Spleen (tissue), 7 donors: ENCODE measurements around the gene SLC16A2.

Experiments used
- CTCF ChIP-seq, 11 experiments: fragments of 200-600 bp in 7 of 11; fragments of 450-650 bp in 4 of 11; sonication (generic) in 4 of 11; IDR thresholded peaks in 8 of 11; conservative IDR thresholded peaks in 3 of 11; 1 replicate in 7 of 11; 2 replicates in 4 of 11; pipeline versions ENCODE4 v1.4.0 to v1.8.0; 2016 to 2021; ENCODE audit warnings: antibody characterized with exemption in 11 of 11, inconsistent platforms in 4 of 11, mild to moderate bottlenecking in 1 of 11
- POLR2A ChIP-seq, 3 donors: fragments of 450-650 bp; IDR thresholded peaks; one replicate each; pipeline ENCODE4 v1.5.1; 2017; ENCODE audit warnings: antibody characterized with exemption in 3 of 3, mild to moderate bottlenecking in 1 of 3
- POLR2AphosphoS5 ChIP-seq, 3 donors: sonication (generic); formaldehyde crosslinking; IDR thresholded peaks; one replicate each; pipeline ENCODE4 v1.5.1; 2017; ENCODE audit warnings: antibody characterized with exemption in 3 of 3
- donor health status: DM: no; HTN: no; CAD: no; lungs with moderate emphysema.
- donor health status: DM: no; HTN: no; CAD: no.
- donor health status: DM: no; HTN: no; CAD: no.

DNA sequence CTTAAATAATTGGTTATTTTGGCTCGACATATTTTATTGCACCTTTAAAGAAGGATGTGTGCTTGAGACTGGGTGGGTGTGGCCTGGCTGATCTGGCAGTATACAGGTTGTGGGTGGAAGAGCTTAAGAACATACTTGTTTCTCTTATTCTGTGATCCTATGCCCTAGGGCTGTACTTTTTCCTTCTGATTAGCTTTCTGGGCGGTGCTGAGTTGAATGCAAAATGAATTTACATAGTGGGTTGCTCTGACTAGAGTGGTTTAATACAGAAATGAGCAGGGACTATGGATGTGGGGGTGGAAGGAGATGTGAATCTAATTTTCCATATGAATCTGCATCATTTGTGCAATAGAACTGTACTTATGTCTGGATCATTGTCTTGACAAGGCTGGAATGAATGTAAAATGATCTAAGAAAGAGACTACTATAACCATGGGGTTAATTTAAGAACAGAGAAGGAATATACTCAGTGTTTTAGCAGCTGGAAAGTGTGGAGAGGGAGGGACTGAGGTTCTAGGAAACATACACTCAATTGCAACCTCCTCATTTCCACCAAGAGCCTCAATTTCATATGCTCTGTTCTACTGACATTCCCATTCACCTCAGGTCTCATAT, 119.4 kb downstream of the SLC16A2 start:
- no peak for TF ChIP-seq CTCF (IDR thresholded peaks at IDR 0.05 in 8 of 11, conservative IDR thresholded peaks at IDR 0.05 in 3 of 11)
- TF ChIP-seq POLR2AphosphoS5 (IDR thresholded peaks at IDR 0.05) = no peak
- no peak for TF ChIP-seq POLR2A (IDR thresholded peaks at IDR 0.05)
